C4-2B (cell line): ENCODE results near the gene GRM4.

Source experiments
- ZFX ChIP-seq: fragments of 450-650 bp; IDR thresholded peaks from 2 replicates; pipeline ENCODE4 v1.6.1; 2017
- TF ChIP-seq, protein P1 (sequence below): fragments of 450-650 bp; conservative IDR thresholded peaks from 2 replicates; pipeline ENCODE4 v1.5.1; 2017; ENCODE audit warnings: mild to moderate bottlenecking

- TF ChIP-seq, protein P1, sequence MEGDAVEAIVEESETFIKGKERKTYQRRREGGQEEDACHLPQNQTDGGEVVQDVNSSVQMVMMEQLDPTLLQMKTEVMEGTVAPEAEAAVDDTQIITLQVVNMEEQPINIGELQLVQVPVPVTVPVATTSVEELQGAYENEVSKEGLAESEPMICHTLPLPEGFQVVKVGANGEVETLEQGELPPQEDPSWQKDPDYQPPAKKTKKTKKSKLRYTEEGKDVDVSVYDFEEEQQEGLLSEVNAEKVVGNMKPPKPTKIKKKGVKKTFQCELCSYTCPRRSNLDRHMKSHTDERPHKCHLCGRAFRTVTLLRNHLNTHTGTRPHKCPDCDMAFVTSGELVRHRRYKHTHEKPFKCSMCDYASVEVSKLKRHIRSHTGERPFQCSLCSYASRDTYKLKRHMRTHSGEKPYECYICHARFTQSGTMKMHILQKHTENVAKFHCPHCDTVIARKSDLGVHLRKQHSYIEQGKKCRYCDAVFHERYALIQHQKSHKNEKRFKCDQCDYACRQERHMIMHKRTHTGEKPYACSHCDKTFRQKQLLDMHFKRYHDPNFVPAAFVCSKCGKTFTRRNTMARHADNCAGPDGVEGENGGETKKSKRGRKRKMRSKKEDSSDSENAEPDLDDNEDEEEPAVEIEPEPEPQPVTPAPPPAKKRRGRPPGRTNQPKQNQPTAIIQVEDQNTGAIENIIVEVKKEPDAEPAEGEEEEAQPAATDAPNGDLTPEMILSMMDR, result no peak
- TF ChIP-seq ZFX, result no peak
Measured at GRCh38 chr6:34057790-34058189, 88.1 kb downstream of the GRM4 start.
